IMR-90 (cell line): ENCODE results near the gene SUPT3H.

Experiments
- MAFK ChIP-seq: IDR thresholded peaks from 2 replicates; pipeline ENCODE4 v1.6.1; 2012; ENCODE audit warnings: low read depth, low read length, improper control_type of control experiment
- SMC3 ChIP-seq: fragments of 150-350 bp; IDR thresholded peaks from 2 replicates; pipeline ENCODE4 v1.6.1; 2016; ENCODE audit warnings: low read depth, mild to moderate bottlenecking, antibody characterized with exemption, low read length, moderate library complexity
- USF2 ChIP-seq: fragments of 150-350 bp; IDR thresholded peaks from 2 replicates; pipeline ENCODE4 v1.6.1; 2017; ENCODE audit warnings: mild to moderate bottlenecking, antibody characterized with exemption, low read length, low read depth

- TF ChIP-seq USF2: no peak
- TF ChIP-seq MAFK: no peak
- TF ChIP-seq SMC3: peak; percentile 33; the same call in 1 of the 2 replicates
Observed at GRCh38 chr6:45419571-45420082, 41.9 kb upstream of the SUPT3H start.
